GM19395 (cell line): ENCODE measurements around the gene TMF1.

Source experiments
- ATAC-seq: cut with Tn5 transposase; IDR thresholded peaks from one replicate; pipeline ENCODE4 v1.9.1; 2021; ENCODE audit warnings: mild to moderate bottlenecking, moderate library complexity; ENCODE audit not compliant: unreplicated experiment

Gene TMF1

GRCh38 chr3:69014022-69014580 is 38.0 kb downstream of the TMF1 start:
- no peak for ATAC-seq

- ATAC-seq: peak; percentile 83
These were observed 38.7 kb downstream of the TMF1 start, which contains the start of gene EOGT for GRCh38 chr3:69013253-69014021. Gene EOGT (minus strand): TSS chr3:69013684. CDS start chr3:69009846, 3,838 bp downstream.

GRCh38 chr3:69012800-69013252 is 39.3 kb downstream of the TMF1 start:
- peak; percentile 52 for ATAC-seq

- no peak for ATAC-seq
These were observed 39.9 kb downstream of the TMF1 start for GRCh38 chr3:69012100-69012799.

- no peak for ATAC-seq
These were observed 40.9 kb downstream of the TMF1 start for GRCh38 chr3:69011096-69011730.

- ATAC-seq: no peak
These were observed 42.3 kb downstream of the TMF1 start for GRCh38 chr3:69009559-69010410.

GRCh38 chr3:69008980-69009379 is 43.2 kb downstream of the TMF1 start:
- no peak for ATAC-seq

GRCh38 chr3:69005791-69006482 is 46.2 kb downstream of the TMF1 start:
- no peak for ATAC-seq

- no peak for ATAC-seq
These were observed 46.9 kb downstream of the TMF1 start for GRCh38 chr3:69005071-69005790.

- ATAC-seq: no peak
These were observed 48.0 kb downstream of the TMF1 start for GRCh38 chr3:69004138-69004537.

- ATAC-seq: no peak
These were observed 52.5 kb downstream of the TMF1 start for GRCh38 chr3:68999605-69000004.

- ATAC-seq: no peak
These were observed 53.0 kb downstream of the TMF1 start for GRCh38 chr3:68999158-68999557.

GRCh38 chr3:68997887-68998286 is 54.2 kb downstream of the TMF1 start:
- no peak for ATAC-seq

GRCh38 chr3:68996356-68996995 is 55.7 kb downstream of the TMF1 start:
- no peak for ATAC-seq

- no peak for ATAC-seq
These were observed 63.4 kb downstream of the TMF1 start for GRCh38 chr3:68988740-68989139.

- no peak for ATAC-seq
These were observed 64.8 kb downstream of the TMF1 start for GRCh38 chr3:68987322-68987721.

- no peak for ATAC-seq
These were observed 65.5 kb downstream of the TMF1 start for GRCh38 chr3:68986496-68987208.

- no peak for ATAC-seq
These were observed 66.9 kb downstream of the TMF1 start for GRCh38 chr3:68985146-68985790.
